GM12878 (cell line): Measurements from ENCODE around the gene PTGES2. TPM values are rescaled to one million over a fixed set of nuclear protein-coding genes. Genes with fewer than 3 reads are reported as not detected.

ENCODE experiments used
- ATAC-seq: fragments of 200-7000 bp; cut with Tn5 transposase; 3 replicates; pipeline ENCODE4 v1.9.1; 2020; ENCODE audit warnings: mild to moderate bottlenecking, moderate library complexity
- BruUV-seq: library from RNA; stranded (reverse); fragments of 400-500 nt; replicated peaks from 2 replicates; lab custom pipeline; 2021; lab: Mats Ljungman, UMichigan
- CTCF ChIA-PET: fragments of 300-600 bp; sonication (Branson Sonifier 250); formaldehyde crosslinking; extraction: SDS; loops from one replicate; lab custom pipeline; 2021; ENCODE audit warnings: inconsistent platforms; lab: Yijun Ruan, JAX
- POLR2A ChIA-PET: fragments of 350-600 bp; formaldehyde crosslinking; extraction: SDS; loops from one replicate; lab custom pipeline; 2021; ENCODE audit warnings: inconsistent platforms; lab: Charles Lee
- RAD21 ChIA-PET: fragments of 300-600 bp; sonication (Branson Sonifier 250); formaldehyde crosslinking; loops from one replicate; lab custom pipeline; 2023; ENCODE audit warnings: antibody characterized with exemption; ENCODE audit not compliant: unreplicated experiment; lab: Charles Lee
- SMC1A ChIA-PET: fragments of 300-600 bp; sonication (Branson Sonifier 250); formaldehyde crosslinking; loops from one replicate; lab custom pipeline; 2023; ENCODE audit not compliant: unreplicated experiment, uncharacterized antibody; lab: Charles Lee
- DNase-seq: peaks from one replicate; pipeline ENCODE4 v3.0.0-alpha.2; 2011; ENCODE audit warnings: low read depth, low spot score
- FAIRE-seq: peaks from 3 replicates; lab custom pipeline; 2011; peaks lifted over from hg19 to GRCh38; lab: Jason Lieb, UNC
- H2AFZ ChIP-seq: 2 replicates; pipeline ENCODE4 v1.6.0; 2011; ENCODE audit warnings: low read depth, low read length, control low read depth; ENCODE audit not compliant: control insufficient read depth
- H3K27ac ChIP-seq: 2 replicates; pipeline ENCODE4 v1.5.1; 2011; ENCODE audit warnings: control low read depth; ENCODE audit not compliant: control insufficient read depth, insufficient read depth
- H3K27me3 ChIP-seq, 2 experiments: replicated peaks in 1 of 2; 2 replicates each; pipeline versions ENCODE4 v1.6.0 to v1.6.1; 2011; ENCODE audit warnings: low read length in 1 of 2; ENCODE audit not compliant: control insufficient read depth in 2 of 2, insufficient read depth in 2 of 2
- H3K36me3 ChIP-seq, 2 experiments: 2 replicates each; pipeline ENCODE4 v1.5.1; 2011; ENCODE audit warnings: low read length in 1 of 2; ENCODE audit not compliant: control insufficient read depth in 2 of 2, insufficient read depth in 2 of 2
- H3K4me1 ChIP-seq: 2 replicates; pipeline ENCODE4 v1.6.1; 2011; ENCODE audit warnings: mild to moderate bottlenecking, low read length, moderate library complexity, mixed read lengths; ENCODE audit not compliant: control insufficient read depth, insufficient read depth
- H3K4me2 ChIP-seq: 2 replicates; pipeline ENCODE4 v1.6.0; 2011; ENCODE audit warnings: control low read depth; ENCODE audit not compliant: control insufficient read depth, insufficient read depth
- H3K4me3 ChIP-seq: fragments of 200-600 bp; sonication (generic); 2 replicates; pipeline ENCODE4 v1.5.1; 2016
- H3K79me2 ChIP-seq: 2 replicates; pipeline ENCODE4 v1.6.0; 2011; ENCODE audit warnings: low read length; ENCODE audit not compliant: control insufficient read depth, insufficient read depth
- H3K9ac ChIP-seq: 2 replicates; pipeline ENCODE4 v1.8.0; 2011; ENCODE audit warnings: low read length, control low read depth, mixed read lengths; ENCODE audit not compliant: control insufficient read depth, insufficient read depth
- H3K9me3 ChIP-seq: replicated peaks from 3 replicates; pipeline ENCODE4 v1.5.1; 2011; ENCODE audit warnings: mild to moderate bottlenecking, low read length; ENCODE audit not compliant: control insufficient read depth, insufficient read depth
- H4K20me1 ChIP-seq: 2 replicates; pipeline ENCODE4 v1.6.0; 2011; ENCODE audit not compliant: control insufficient read depth, insufficient read depth
- ETV6 ChIP-seq, 2 experiments: fragments of 450-650 bp in 1 of 2; IDR thresholded peaks in 1 of 2; conservative IDR thresholded peaks in 1 of 2; 2 replicates each; pipeline ENCODE4 v1.6.1; 2014; ENCODE audit warnings: antibody characterized with exemption in 1 of 2, borderline replicate concordance in 1 of 2, low read depth in 1 of 2, mild to moderate bottlenecking in 1 of 2, moderate library complexity in 1 of 2
- HCFC1 ChIP-seq: fragments of 150-350 bp; IDR thresholded peaks from 2 replicates; pipeline ENCODE4 v1.6.1; 2014; ENCODE audit warnings: low read length
- MTA2 ChIP-seq: fragments of 450-650 bp; IDR thresholded peaks from 2 replicates; pipeline ENCODE4 v1.6.1; 2016; ENCODE audit warnings: low read depth, mild to moderate bottlenecking, moderate library complexity
- NFIC ChIP-seq: IDR thresholded peaks from 2 replicates; pipeline ENCODE4 v1.6.1; 2012; ENCODE audit warnings: low read depth, mild to moderate bottlenecking, inconsistent platforms, low read length, moderate library complexity
- PAX5 ChIP-seq: IDR thresholded peaks from 2 replicates; pipeline ENCODE4 v1.6.1; 2011; ENCODE audit warnings: low read depth, low read length, borderline replicate concordance
- RELB ChIP-seq: fragments of 450-650 bp; IDR thresholded peaks from 2 replicates; pipeline ENCODE4 v1.6.1; 2017; ENCODE audit warnings: low read depth, mild to moderate bottlenecking, moderate library complexity
- ZNF384 ChIP-seq: IDR thresholded peaks from 2 replicates; pipeline ENCODE4 v1.6.1; 2012; ENCODE audit warnings: low read depth, mild to moderate bottlenecking, low read length, improper control_type of control experiment, borderline replicate concordance
- WGBS: methylation state at CpG from one replicate; pipeline ENCODE4 v1.1.6; 2016; ENCODE audit warnings: low lambda C conversion rate; ENCODE audit not compliant: insufficient replicate concordance, insufficient coverage; ENCODE audit errors: missing lambda C conversion rate; 5-methylcytosine and 5-hydroxymethylcytosine counted together
- in situ Hi-C: fragments of 300-500 bp; cut with MboI; formaldehyde crosslinking; loops from 9 replicates; pipeline ENCODE4 v1.14.3; 2018; ENCODE audit warnings: mixed read lengths
- intact Hi-C: fragments of 100-400 bp; cut with micrococcal nuclease; formaldehyde crosslinking; loops from one replicate; pipeline ENCODE4 v1.14.2; 2022; ENCODE audit not compliant: unreplicated experiment
- polyA plus RNA-seq, 11 experiments: library from polyadenylated mRNA; depleted of rRNA in 4 of 11; unstranded in 6 of 11; stranded (reverse) in 5 of 11; fragments of >200 nt; fragmentation: Nextera tagmentation in 4 of 11; fragmentation: Illumina TruSeq in 1 of 11; extraction: Ambion mirVana in 4 of 11; extraction: Trizol in 1 of 11; gene quantifications; 1 replicate in 1 of 11; 2 replicates in 10 of 11; pipeline versions ENCODE4 v1.2.1 to v1.2.3, GENCODE V29; 2011 to 2016; ENCODE audit warnings: inconsistent platforms in 2 of 11, missing spikeins in 2 of 11, low read depth in 1 of 11
- total RNA-seq, 4 experiments: library from RNA; depleted of rRNA in 3 of 4; stranded (reverse); fragments of >200 nt in 3 of 4; fragmentation: Illumina TruSeq in 1 of 4; extraction: Trizol in 1 of 4; gene quantifications; 2 replicates each; pipeline versions ENCODE4 v1.2.1 to v1.2.3, GENCODE V29; 2013 to 2021
- TF ChIP-seq, protein P1 (sequence below): IDR thresholded peaks from 2 replicates; pipeline ENCODE4 v1.6.1; 2011; ENCODE audit warnings: low read depth, mild to moderate bottlenecking, low read length, moderate library complexity, borderline replicate concordance; ENCODE audit errors: extremely low read depth

PTGES2 gene
- total and polyA plus RNA-seq, 10 of the 15 experiments (the other 5 are each of a cell fraction or from before 2014, with no cell fraction given), result 2.1 to 141 (median 99.1) TPM

DNA sequence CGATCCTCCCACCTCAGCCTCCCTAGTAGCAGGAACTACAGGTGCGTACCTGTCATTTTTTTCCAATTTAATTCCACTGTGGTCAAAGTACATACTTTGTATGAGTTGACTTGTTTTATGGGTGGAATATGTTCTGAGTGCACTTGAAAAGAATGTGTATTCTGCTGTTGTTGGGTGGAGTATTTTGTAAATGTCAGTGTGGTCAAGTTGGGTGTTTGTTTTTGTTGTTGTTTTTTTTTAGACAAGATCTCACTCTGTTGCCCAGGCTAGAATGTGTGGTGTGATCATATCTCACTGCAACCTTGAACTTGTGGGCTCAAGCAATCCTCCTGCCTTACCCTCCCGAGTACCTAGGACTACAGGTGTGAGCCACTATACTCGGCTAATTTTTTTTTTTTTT lies 41.6 kb downstream of the PTGES2 start:
- TF ChIP-seq HCFC1, result no peak
- no peak for TF ChIP-seq PAX5
- TF ChIP-seq MTA2, result no peak
- no peak for TF ChIP-seq NFIC
- TF ChIP-seq ZNF384, result no peak
- TF ChIP-seq RELB, result no peak
- TF ChIP-seq ETV6 (conservative IDR thresholded peaks at IDR 0.05 in 1 of 2, IDR thresholded peaks at IDR 0.05 in 1 of 2; ENCODE audit: borderline replicate concordance in 1 of 2, low read depth in 1 of 2), result no peak
- TF ChIP-seq, protein P1, sequence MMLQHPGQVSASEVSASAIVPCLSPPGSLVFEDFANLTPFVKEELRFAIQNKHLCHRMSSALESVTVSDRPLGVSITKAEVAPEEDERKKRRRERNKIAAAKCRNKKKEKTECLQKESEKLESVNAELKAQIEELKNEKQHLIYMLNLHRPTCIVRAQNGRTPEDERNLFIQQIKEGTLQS, result no peak
- Histone ChIP-seq H3K4me3 (no peak overlapping the region), H3K27ac (no peak overlapping the region), H3K4me2 (no peak overlapping the region), H3K36me3 (peaks cover 0 to 3% of the 10 kb centered on the region in 2 experiments; a peak in 1 of 4 replicates), H2AFZ (no peak overlapping the region), H3K4me1 (peaks cover 15% of the 10 kb centered on the region), H3K79me2 (peaks cover 22% of the 10 kb centered on the region), H3K9ac (no peak overlapping the region), H3K9me3 (no peaks in the 10 kb centered on the region), H4K20me1 (no peaks in the 10 kb centered on the region), H3K27me3 (no peaks in the 10 kb centered on the region)
- SMC1A ChIA-PET, result no interaction called here
- ATAC-seq (no peak), FAIRE-seq (no peak), DNase-seq (no peak)
- WGBS, result 90% methylated on average over 4 of the region's 4 CpGs
- intact Hi-C loops (no loop called here), in situ Hi-C loops (no loop called here)
- BruUV-seq, result no TSS peak
- POLR2A ChIA-PET, result interaction anchor here (1.0 kb wide), 1 partner anchor 39 kb away, joined by 5 read pairs; no protein-coding TSS in a partner anchor
- CTCF ChIA-PET, result interaction anchor here (4.9 to 6.6 kb wide), 2 partner anchors 14 to 51 kb away, joined by 30 to 33 read pairs; no protein-coding TSS in a partner anchor
- RAD21 ChIA-PET, result interaction anchor here (0.7 kb wide), 1 partner anchor 64 kb away, joined by 3 read pairs; no protein-coding TSS in a partner anchor
